Keratinocyte (primary cell): Measurements from ENCODE around the gene TCF23.

Experiments
- EZH2 ChIP-seq: IDR thresholded peaks from one replicate; pipeline ENCODE4 v1.6.1; 2012; ENCODE audit warnings: inconsistent platforms, mild to moderate bottlenecking, low read length, moderate library complexity
- TF ChIP-seq, protein P1 (sequence below), 3 experiments: IDR thresholded peaks in 1 of 3; conservative IDR thresholded peaks in 1 of 3; optimal IDR thresholded peaks in 1 of 3; 2 replicates in 2 of 3; 3 replicates in 1 of 3; pipeline versions ENCODE3 to v1.5.1; 2011; ENCODE audit warnings: low read length in 3 of 3, mild to moderate bottlenecking in 3 of 3, moderate library complexity in 2 of 3, control low read depth in 1 of 3, inconsistent platforms in 1 of 3; ENCODE audit not compliant: insufficient read depth in 2 of 3; ENCODE audit errors: extremely low read depth in 1 of 3

DNA sequence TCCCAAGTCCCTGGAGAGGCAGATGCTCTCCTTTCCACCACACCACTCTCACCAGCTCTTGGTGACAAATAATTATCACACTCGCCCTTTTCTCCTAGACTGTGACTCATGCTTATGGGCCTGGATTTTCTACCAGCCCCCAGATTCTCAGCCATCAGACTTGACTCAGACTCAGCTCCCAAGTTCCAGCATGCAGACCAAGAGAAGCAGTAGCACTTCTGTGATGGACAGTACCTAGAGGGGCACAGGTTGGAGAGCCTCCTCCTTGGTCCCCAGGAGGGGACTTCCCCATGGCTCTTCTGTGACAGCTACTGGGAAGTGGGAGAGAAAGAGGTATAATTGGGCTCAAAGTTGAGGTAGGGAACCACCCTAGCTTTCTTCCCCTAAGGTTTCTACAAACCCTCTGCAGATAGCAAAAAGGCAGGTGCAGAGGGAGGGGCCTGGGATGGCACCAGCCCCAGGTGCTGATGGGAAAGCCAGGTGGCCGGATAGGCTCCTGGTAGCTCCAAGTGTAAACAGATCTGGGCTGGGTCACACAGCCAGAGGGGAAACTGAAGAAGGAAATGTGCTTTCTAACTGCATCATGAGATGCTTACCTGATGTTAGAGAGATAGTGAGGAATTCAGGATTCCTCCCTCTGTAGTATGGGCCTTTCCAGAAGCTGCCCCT lies 4.1 kb downstream of the TCF23 start:
- TF ChIP-seq, protein P1, sequence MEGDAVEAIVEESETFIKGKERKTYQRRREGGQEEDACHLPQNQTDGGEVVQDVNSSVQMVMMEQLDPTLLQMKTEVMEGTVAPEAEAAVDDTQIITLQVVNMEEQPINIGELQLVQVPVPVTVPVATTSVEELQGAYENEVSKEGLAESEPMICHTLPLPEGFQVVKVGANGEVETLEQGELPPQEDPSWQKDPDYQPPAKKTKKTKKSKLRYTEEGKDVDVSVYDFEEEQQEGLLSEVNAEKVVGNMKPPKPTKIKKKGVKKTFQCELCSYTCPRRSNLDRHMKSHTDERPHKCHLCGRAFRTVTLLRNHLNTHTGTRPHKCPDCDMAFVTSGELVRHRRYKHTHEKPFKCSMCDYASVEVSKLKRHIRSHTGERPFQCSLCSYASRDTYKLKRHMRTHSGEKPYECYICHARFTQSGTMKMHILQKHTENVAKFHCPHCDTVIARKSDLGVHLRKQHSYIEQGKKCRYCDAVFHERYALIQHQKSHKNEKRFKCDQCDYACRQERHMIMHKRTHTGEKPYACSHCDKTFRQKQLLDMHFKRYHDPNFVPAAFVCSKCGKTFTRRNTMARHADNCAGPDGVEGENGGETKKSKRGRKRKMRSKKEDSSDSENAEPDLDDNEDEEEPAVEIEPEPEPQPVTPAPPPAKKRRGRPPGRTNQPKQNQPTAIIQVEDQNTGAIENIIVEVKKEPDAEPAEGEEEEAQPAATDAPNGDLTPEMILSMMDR (optimal IDR thresholded peaks at IDR 0.05 in 1 of 3, IDR thresholded peaks at IDR 0.05 in 1 of 3, conservative IDR thresholded peaks at IDR 0.05 in 1 of 3; ENCODE audit: extremely low read depth in 1 of 3, insufficient read depth in 2 of 3, low read length in 3 of 3): no peak
- no peak for TF ChIP-seq EZH2
